Right renal pelvis (tissue), 4 donors: ENCODE data around the gene TMEM128. TPM values are rescaled to one million over a fixed set of nuclear protein-coding genes. Genes with fewer than 3 reads are reported as not detected.
A peak's percentile ranks its signal among the peaks of the same experiment; 100 is the strongest.
"Not testable (repeated sequence)": the region's sequence is repeated elsewhere in the genome, so short reads cannot be mapped to it uniquely, and the experiment has no call there.

ENCODE experiments used
- DNase-seq, 4 donors: peaks; one replicate each; pipeline ENCODE4 v3.0.0-alpha.2; 2013; ENCODE audit warnings: low read depth in 4 of 4, low spot score in 3 of 4, missing footprints in 1 of 4
- polyA plus RNA-seq, 4 donors: library from polyadenylated mRNA; unstranded; fragments of 120-200 nt; gene quantifications; one replicate each; pipeline ENCODE4 v1.2.1, GENCODE V29; 2013; ENCODE audit not compliant: insufficient read length in 4 of 4

TMEM128 gene
- polyA plus RNA-seq, 4 donors: 49.3 to 63.1 (median 51.6) TPM

DNA sequence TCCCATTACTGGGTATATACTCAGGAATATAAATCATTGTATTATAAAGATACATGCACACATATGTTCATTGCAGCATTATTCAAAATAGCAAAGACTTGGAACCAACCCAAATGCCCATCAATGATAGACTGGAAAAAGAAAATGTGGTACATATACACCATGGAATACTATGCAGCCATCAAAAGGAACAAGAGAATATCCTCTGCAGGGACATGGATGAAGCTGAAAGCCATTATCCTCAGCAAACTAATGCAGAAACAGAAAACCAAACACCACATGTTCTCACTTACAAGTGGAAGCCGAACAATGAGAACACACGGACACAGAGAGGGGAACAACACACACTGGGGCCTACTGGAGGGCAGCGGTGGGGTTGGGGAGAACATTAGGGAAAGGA lies 9.7 kb upstream of the TMEM128 start:
- not testable (repeated sequence) for DNase-seq

GRCh38 chr4:4256799-4257198 lies 8.8 kb upstream of the TMEM128 start:
- DNase-seq: no peak

GRCh38 chr4:4254666-4255065 lies 6.6 kb upstream of the TMEM128 start:
- DNase-seq: no peak

DNA sequence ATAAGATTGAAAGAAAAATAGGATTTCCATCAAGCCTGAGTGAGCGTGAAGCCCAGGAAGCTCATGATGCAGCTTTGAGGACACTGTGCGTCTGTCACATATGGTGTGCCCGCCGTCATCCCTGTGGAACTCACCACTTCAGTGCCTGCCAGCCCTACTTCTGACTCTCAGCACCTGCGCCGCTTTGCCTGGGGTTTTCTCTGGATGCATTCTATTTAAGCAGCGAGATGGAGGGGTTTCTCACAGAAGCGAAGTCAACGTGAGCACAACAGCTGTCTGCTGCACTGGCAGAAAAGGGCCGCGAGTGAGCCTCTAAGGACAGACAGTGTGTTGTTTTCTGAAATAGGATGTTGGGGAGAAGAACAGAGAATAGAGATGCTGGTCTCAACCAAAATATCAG lies 6.2 kb upstream of the TMEM128 start:
- no peak for DNase-seq

DNA sequence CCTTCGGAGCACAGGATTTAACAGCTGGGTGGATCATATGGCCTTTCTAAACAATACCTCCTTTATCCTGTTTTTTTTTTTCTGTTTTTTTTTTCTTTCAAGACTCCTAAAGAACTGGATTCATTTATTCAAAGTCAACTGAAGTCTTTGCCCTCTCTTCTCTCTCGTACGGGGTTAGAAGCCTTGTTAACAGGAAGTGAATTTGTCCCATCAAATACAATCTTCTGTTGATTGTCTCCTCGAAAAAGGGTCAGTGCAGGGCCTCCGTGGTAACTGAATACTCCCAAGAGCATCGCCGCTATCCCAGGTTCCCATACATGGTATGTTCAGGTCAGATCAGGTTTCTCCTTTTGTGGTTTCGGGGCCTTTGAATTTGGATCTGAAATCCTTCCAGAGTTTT lies 1.8 kb upstream of the TMEM128 start:
- DNase-seq: no peak

- DNase-seq: not testable (repeated sequence)
Observed at GRCh38 chr4:4249342-4249741, 1.3 kb upstream of the TMEM128 start.

DNA sequence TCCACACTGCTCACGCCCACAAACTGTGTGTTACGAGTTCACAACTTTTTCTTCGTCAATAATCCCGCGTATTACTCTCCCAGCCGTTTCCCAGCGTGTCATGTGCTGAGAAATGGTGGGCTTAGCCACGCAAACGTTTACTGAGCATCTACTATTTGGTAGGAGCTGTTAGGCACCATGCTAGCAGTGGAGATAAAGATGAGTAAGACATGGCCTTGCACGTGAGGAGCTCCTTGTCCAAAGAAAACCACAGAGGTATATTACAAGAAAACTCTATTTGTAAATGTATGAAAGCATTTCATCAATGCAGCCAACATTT lies 821 bp upstream of the TMEM128 start:
- peak in 1 of 4 donors; percentile 0 for DNase-seq

GRCh38 chr4:4247696-4248028 lies 361 bp downstream of the TMEM128 start:
- no peak for DNase-seq

- DNase-seq: no peak
Observed at GRCh38 chr4:4245172-4245571, 2.9 kb downstream of the TMEM128 start.

- DNase-seq: not testable (repeated sequence)
Observed at GRCh38 chr4:4239551-4239950, 8.5 kb downstream of the TMEM128 start.

- no peak for DNase-seq
Observed at GRCh38 chr4:4233610-4234009, 14.4 kb downstream of the TMEM128 start.

GRCh38 chr4:4228356-4228668 lies 19.7 kb downstream of the TMEM128 start:
- no peak for DNase-seq

GRCh38 chr4:4227510-4228355 lies 20.3 kb downstream of the TMEM128 start:
- DNase-seq: no peak

DNA sequence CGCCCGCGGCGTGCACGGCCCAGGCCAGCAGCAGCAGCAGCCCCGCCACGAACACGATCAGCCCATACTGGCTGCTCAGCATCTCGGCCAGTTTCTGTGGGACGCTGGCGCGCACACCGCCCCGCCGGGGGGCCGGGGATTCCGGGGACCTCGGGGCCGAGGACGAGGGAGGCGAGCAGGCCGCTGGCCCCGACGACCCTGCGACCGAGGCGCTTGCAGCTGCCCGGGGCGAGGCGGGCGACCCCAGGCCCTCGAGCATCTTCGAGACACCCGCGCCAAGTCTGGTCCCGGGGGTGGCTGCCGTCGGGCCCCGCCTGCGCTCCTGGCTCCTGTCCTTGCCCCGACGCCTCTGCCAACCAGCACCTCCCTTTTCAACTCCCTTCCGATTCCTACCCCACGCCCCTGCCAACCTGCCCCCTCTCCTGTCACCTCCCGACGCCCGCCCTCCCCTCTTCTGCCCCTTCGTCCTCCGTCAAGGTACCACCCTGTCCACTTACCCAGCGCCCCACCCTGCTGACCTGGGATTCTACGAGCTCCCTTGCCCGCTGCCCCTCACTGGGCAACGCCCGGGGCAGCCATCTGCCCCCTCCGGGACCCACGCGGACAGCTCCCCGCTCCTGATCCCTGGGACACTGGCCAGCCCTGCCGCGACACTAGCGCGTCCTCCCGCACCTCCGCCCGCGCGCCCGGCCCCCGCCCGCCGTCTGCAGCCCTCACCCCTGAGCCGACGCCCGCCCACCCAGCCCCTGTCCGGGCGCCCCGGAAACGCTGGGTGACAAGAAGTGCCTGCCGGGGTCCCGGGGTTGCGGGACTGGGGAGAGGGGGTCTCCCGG lies 21.2 kb downstream of the TMEM128 start, which contains the start of gene OTOP1:
Gene OTOP1, minus strand, starts transcription at position 324 of the 833 bp plus-strand sequence. Its CDS starts 65 bp downstream, at position 259.
- no peak for DNase-seq

GRCh38 chr4:4225915-4226605 lies 22.0 kb downstream of the TMEM128 start:
- DNase-seq: no peak

GRCh38 chr4:4217113-4217512 lies 30.9 kb downstream of the TMEM128 start:
- no peak for DNase-seq

DNA sequence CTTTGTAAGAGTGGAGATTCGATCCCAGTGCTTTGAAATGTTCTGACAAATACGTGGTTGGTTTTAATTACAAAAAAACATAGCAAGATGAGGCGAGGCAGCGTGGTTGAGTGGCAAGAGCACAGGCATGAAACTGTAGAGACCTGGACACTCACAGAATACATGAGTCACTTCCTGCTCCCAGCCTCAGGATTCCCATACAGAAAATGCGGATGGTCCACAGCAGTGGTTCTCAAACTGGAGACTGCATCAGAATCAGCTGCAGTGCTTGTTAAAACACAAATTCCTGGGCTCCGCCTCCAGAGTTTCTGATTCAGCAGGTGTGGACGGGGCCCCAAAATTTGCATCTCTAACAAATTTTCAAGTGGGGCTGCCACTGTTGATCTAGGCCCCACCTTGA lies 31.4 kb downstream of the TMEM128 start:
- no peak for DNase-seq

DNA sequence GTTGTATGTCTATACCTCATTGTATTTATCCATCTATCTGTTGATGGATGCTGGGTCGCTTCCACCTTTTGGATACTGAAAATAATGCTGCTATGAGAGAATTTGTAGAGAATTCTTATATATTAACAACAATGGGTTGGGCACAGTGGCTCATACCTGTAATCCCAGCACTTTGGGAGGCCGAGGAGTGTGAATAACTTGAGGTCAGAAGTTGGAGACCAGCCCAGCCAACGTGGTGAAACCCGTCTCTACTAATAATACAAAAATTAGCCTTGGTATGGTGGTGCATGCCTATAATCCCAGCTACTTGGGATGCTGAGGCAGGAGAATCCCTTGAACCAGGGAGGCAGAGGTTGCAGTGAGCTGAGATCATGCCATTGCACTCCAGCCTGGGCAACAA lies 34.3 kb downstream of the TMEM128 start:
- DNase-seq: not testable (repeated sequence)

- DNase-seq: no peak
Observed at GRCh38 chr4:4206204-4206603, 41.8 kb downstream of the TMEM128 start.

- DNase-seq: no peak
Observed at GRCh38 chr4:4204401-4204745, 43.6 kb downstream of the TMEM128 start.

DNA sequence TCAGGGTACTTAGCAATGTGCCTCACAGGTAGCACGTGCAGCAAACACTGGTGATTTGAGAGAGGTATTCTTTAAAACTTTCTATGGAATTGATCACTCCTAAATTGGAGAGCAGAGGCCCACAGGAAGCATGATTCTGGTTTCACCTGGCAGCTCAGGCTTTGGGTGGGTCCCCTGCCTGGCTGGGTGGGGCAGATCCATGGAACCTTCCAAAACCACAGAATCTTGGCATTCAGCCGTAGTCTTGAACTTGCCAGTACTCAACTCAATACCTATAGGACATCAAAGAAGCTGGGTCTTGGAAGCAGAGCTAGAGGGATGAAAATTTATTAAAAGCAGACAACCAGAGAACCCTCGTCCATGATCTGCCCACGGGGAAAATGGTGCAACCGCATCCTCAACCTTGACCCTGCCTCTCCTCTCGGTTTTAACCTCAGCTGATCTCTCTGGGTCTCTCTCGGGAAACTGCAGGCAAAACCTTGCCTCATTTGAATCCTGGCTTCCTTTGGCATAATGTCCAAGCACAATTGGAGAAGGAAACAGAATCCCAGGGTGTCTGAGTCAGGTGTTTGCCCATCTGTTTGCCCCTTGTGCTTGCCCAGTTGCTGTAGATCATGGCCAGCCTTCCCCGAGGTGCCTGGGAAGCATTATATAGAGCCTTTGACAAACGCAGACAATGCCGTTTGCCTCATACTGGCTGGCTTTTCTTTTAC lies 44.2 kb downstream of the TMEM128 start:
- no peak for DNase-seq
